Stomach (tissue), 4 donors: Measurements from ENCODE around the gene PLLP.

Experiments used
- EP300 ChIP-seq: sonication (generic); formaldehyde crosslinking; IDR thresholded peaks from one replicate; pipeline ENCODE4 v1.6.1; 2017; ENCODE audit warnings: antibody characterized with exemption
- POLR2A ChIP-seq, 4 donors: fragments of 450-650 bp; IDR thresholded peaks; one replicate each; pipeline ENCODE4 v1.6.1; 2016; ENCODE audit warnings: antibody characterized with exemption in 4 of 4, control low read depth in 2 of 4, mild to moderate bottlenecking in 1 of 4, moderate library complexity in 1 of 4
- POLR2AphosphoS5 ChIP-seq, 3 donors: sonication (generic); formaldehyde crosslinking; IDR thresholded peaks; one replicate each; pipeline ENCODE4 v1.6.1; 2016; ENCODE audit warnings: antibody characterized with exemption in 3 of 3
- TF ChIP-seq, protein P1 (sequence below), 7 experiments: fragments of 450-650 bp in 4 of 7; fragments of 200-600 bp in 3 of 7; sonication (generic) in 3 of 7; IDR thresholded peaks; one replicate each; pipeline ENCODE4 v1.5.1; 2016 to 2019; ENCODE audit warnings: antibody characterized with exemption in 7 of 7, control low read depth in 2 of 7, mild to moderate bottlenecking in 1 of 7

DNA sequence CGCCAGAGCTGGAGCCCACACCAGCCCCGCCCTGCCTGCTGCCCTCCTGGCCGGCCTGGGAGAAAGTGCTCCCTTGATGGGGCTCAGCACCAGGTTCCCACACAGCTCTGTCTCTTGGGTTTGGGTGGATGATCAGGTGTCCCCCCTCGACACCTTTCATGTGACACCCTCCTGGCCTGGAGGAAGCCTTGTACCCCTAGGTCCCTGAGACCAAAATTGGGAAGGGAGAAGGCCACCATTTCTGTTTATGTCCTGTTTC is 19.4 kb upstream of the PLLP start:
- no peak for TF ChIP-seq POLR2AphosphoS5 (IDR thresholded peaks at IDR 0.05)
- TF ChIP-seq POLR2A (IDR thresholded peaks at IDR 0.05), result no peak
- TF ChIP-seq, protein P1, sequence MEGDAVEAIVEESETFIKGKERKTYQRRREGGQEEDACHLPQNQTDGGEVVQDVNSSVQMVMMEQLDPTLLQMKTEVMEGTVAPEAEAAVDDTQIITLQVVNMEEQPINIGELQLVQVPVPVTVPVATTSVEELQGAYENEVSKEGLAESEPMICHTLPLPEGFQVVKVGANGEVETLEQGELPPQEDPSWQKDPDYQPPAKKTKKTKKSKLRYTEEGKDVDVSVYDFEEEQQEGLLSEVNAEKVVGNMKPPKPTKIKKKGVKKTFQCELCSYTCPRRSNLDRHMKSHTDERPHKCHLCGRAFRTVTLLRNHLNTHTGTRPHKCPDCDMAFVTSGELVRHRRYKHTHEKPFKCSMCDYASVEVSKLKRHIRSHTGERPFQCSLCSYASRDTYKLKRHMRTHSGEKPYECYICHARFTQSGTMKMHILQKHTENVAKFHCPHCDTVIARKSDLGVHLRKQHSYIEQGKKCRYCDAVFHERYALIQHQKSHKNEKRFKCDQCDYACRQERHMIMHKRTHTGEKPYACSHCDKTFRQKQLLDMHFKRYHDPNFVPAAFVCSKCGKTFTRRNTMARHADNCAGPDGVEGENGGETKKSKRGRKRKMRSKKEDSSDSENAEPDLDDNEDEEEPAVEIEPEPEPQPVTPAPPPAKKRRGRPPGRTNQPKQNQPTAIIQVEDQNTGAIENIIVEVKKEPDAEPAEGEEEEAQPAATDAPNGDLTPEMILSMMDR (IDR thresholded peaks at IDR 0.05), result no peak
- no peak for TF ChIP-seq EP300
